ENCODE results near the gene ADCY2.

Gene ADCY2

DNA sequence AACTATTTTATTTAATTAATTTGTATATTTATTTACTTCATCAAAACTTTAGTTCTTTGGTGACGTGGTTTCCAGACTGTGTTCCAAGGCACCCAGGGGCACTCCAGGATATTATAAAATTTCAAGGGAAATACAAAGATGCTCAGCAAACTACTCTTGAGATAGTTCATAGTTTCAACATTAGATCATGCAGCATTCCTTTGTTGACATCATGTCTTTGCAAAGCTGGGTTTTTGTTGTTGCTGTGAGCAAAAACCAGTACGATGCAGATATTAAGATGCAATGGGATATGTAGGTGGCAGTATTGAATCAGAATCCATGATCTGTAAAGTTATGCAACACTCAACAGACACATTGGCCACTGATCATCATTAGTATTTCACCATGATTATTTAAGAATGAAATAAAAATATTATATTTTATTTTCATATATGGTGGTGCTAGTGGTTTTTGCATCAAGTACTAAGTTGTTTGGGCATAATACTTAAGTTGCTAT, 219.7 kb downstream of the ADCY2 start:
- TF ChIP-seq, protein P1, sequence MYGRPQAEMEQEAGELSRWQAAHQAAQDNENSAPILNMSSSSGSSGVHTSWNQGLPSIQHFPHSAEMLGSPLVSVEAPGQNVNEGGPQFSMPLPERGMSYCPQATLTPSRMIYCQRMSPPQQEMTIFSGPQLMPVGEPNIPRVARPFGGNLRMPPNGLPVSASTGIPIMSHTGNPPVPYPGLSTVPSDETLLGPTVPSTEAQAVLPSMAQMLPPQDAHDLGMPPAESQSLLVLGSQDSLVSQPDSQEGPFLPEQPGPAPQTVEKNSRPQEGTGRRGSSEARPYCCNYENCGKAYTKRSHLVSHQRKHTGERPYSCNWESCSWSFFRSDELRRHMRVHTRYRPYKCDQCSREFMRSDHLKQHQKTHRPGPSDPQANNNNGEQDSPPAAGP (tag by site-specific recombination; IDR thresholded peaks at IDR 0.05), result no peak
- TF ChIP-seq GLI4 (tag by site-specific recombination; IDR thresholded peaks at IDR 0.05) (no peak), BCL11A (tag by site-specific recombination; IDR thresholded peaks at IDR 0.05; ENCODE audit: low read depth) (no peak), ZNF501 (tag by site-specific recombination; IDR thresholded peaks at IDR 0.05) (no peak), ZNF23 (tag by site-specific recombination; IDR thresholded peaks at IDR 0.05; ENCODE audit: borderline replicate concordance) (no peak), ZNF449 (tag by site-specific recombination; IDR thresholded peaks at IDR 0.05) (no peak), ZNF785 (tag by site-specific recombination; IDR thresholded peaks at IDR 0.05) (no peak), ZNF529 (tag by site-specific recombination; IDR thresholded peaks at IDR 0.05; ENCODE audit: insufficient replicate concordance) (no peak), ZBTB20 (tag by site-specific recombination; IDR thresholded peaks at IDR 0.05) (no peak), ZNF248 (tag by site-specific recombination; IDR thresholded peaks at IDR 0.05) (no peak), ZNF558 (tag by site-specific recombination; IDR thresholded peaks at IDR 0.05) (no peak)

DNA sequence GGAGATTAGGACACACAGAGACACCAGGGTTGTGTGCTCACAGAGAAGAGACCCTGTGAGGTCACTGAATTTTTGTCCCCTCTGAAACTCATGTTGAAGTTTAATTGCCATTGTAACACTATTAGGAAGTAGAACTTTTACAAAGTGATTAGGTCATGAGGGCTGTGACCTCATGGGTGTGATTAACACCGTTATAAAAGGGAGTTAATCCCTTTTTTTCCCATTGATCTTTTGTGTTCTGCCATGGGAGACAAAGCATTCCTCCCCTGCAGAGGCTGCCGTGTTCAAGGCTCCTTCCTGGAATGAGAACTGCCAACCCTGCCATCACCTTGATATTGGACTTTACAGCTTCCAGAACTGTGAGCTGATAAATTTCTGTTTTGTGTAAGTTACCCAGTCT, 221.0 kb downstream of the ADCY2 start:
- Histone ChIP-seq H3K9me3 (ENCODE audit: control insufficient read depth, insufficient read depth, low read depth, low read length) (no peaks in the 10 kb centered on the region), H3K36me3 (ENCODE audit: control insufficient read depth in 2 of 2, insufficient read depth in 1 of 2, low read length in 2 of 2) (no peaks in the 10 kb centered on the region), H3K4me1 (ENCODE audit: control insufficient read depth, insufficient read depth, low read length) (no peaks in the 10 kb centered on the region), H3K27ac (ENCODE audit: extremely low read depth, low read depth, low read length) (no peak overlapping the region), H3K4me3 (ENCODE audit: low read depth, low read length) (no peak overlapping the region)
- POLR2A ChIA-PET, result no interaction called here
- CTCF ChIA-PET, result no interaction called here
- no peak for TF ChIP-seq ZNF654 (tag by site-specific recombination; IDR thresholded peaks at IDR 0.05; ENCODE audit: low read depth)
- no peak for TF ChIP-seq GLIS1 (tag by site-specific recombination; IDR thresholded peaks at IDR 0.05)
- TF ChIP-seq ZNF184 (tag by site-specific recombination; IDR thresholded peaks at IDR 0.05), result no peak
- TF ChIP-seq HOXD13 (CRISPR knock-in tag; IDR thresholded peaks at IDR 0.05; ENCODE audit: borderline replicate concordance), result no peak
- TF ChIP-seq ZNF324 (tag by site-specific recombination; IDR thresholded peaks at IDR 0.05), result no peak

More for the DNA sequence above, 219.7 kb downstream of the ADCY2 start:
- ChIA-PET POLR2A (no interaction called here), CTCF (interaction anchor here (0.7 to 3.0 kb wide), 2 partner anchors 130 to 139 kb away, joined by 5 to 11 read pairs; no protein-coding TSS in a partner anchor)
- Histone ChIP-seq H3K27ac (ENCODE audit: extremely low read depth, low read depth, low read length) (no peak overlapping the region), H3K4me3 (ENCODE audit: low read depth, low read length) (no peak overlapping the region), H3K4me1 (ENCODE audit: control insufficient read depth, insufficient read depth, low read length) (no peaks in the 10 kb centered on the region), H3K36me3 (ENCODE audit: control insufficient read depth in 2 of 2, insufficient read depth in 1 of 2, low read length in 2 of 2) (no peaks in the 10 kb centered on the region), H3K9me3 (ENCODE audit: control insufficient read depth, insufficient read depth, low read depth, low read length) (no peaks in the 10 kb centered on the region)

- Histone ChIP-seq H3K4me1 (ENCODE audit: control insufficient read depth, insufficient read depth, low read length) (no peaks in the 10 kb centered on the region), H3K9me3 (ENCODE audit: control insufficient read depth, insufficient read depth, low read depth, low read length) (no peaks in the 10 kb centered on the region), H3K36me3 (ENCODE audit: control insufficient read depth in 2 of 2, insufficient read depth in 1 of 2, low read length in 2 of 2) (no peaks in the 10 kb centered on the region), H3K27ac (ENCODE audit: extremely low read depth, low read depth, low read length) (no peak overlapping the region), H3K4me3 (ENCODE audit: low read depth, low read length) (no peak overlapping the region)
- ChIA-PET CTCF (no interaction called here), POLR2A (no interaction called here)
- no peak for TF ChIP-seq KLF9 (tag by site-specific recombination; IDR thresholded peaks at IDR 0.05; ENCODE audit: low read depth)
- TF ChIP-seq ZSCAN18 (tag by site-specific recombination; IDR thresholded peaks at IDR 0.05), result no peak
- TF ChIP-seq ZNF174 (tag by site-specific recombination; IDR thresholded peaks at IDR 0.05), result no peak
- no peak for TF ChIP-seq SP3 (tag by site-specific recombination; IDR thresholded peaks at IDR 0.05)
- TF ChIP-seq ZNF394 (tag by site-specific recombination; IDR thresholded peaks at IDR 0.05; ENCODE audit: borderline replicate concordance), result no peak
These were observed 226.6 kb downstream of the ADCY2 start for GRCh38 chr5:7622498-7622897.

Data from HEK293 (cell line).